Measurements from ENCODE around the gene MFN2. TPM values are rescaled to one million over a fixed set of nuclear protein-coding genes. Genes with fewer than 3 reads are reported as not detected.

MFN2 gene
- total and polyA plus RNA-seq, 2 of the 8 experiments (the other 6 are each of a cell fraction or from before 2014, with no cell fraction given), result 34.0 to 62.5 TPM

- no peak for FAIRE-seq
- Histone ChIP-seq H2BK120ac (replicated peaks; ENCODE audit: low read depth, low read length) (no peak overlapping the region), H3K18ac (ENCODE audit: extremely low read depth, low read length) (peak overlapping the region; percentile 71), H3K79me2 (ENCODE audit: control insufficient read depth in 1 of 2, insufficient read depth in 2 of 2, low read length in 2 of 2) (no peaks in the 10 kb centered on the region), H3K4me3 (ENCODE audit: extremely low read depth in 1 of 4, insufficient read depth in 2 of 4, low read depth in 3 of 4, low read length in 4 of 4) (no peak overlapping the region), H3K79me1 (ENCODE audit: low read depth, low read length) (no peaks in the 10 kb centered on the region), H2AK5ac (ENCODE audit: low read depth, low read length) (no peak overlapping the region), H3K23me2 (ENCODE audit: low read depth, low read length) (no peaks in the 10 kb centered on the region), H3K4me1 (replicated peaks in 1 of 4; ENCODE audit: control insufficient read depth in 3 of 4, insufficient read depth in 4 of 4, low read length in 3 of 4) (peaks cover 0 to 13% (median 4%) of the 10 kb centered on the region in 4 experiments; a peak in 5 of 7 replicates), H3K27me3 (replicated peaks in 1 of 4; ENCODE audit: control insufficient read depth in 3 of 4, extremely low read depth in 1 of 4, insufficient read depth in 3 of 4, low read length in 3 of 4) (no peaks in the 10 kb centered on the region; a peak in 1 of 7 replicates), H3K14ac (ENCODE audit: insufficient read length) (no peak overlapping the region), H2AFZ (ENCODE audit: low read length) (peak overlapping the region; percentile 73), H4K20me1 (replicated peaks in 1 of 2; ENCODE audit: control insufficient read depth in 1 of 2, insufficient read depth in 2 of 2, low read length in 2 of 2) (no peaks in the 10 kb centered on the region), H3K23ac (ENCODE audit: insufficient read length) (no peak overlapping the region), H3K27ac (ENCODE audit: low read depth, low read length) (no peak overlapping the region), H3K9me3 (ENCODE audit: insufficient read depth in 2 of 2, low read depth in 1 of 2, low read length in 1 of 2) (no peaks in the 10 kb centered on the region), H3K36me3 (ENCODE audit: control insufficient read depth in 2 of 4, insufficient read depth in 4 of 4, low read length in 3 of 4) (no peaks in the 10 kb centered on the region), H3K56ac (replicated peaks; ENCODE audit: insufficient read length, low read depth, low read length) (no peak overlapping the region), H4K5ac (ENCODE audit: insufficient read length, low read depth, low read length) (no peak overlapping the region), H2BK5ac (ENCODE audit: low read depth, low read length) (peak overlapping the region; percentile 52; the same call in 1 of the 2 replicates), H2BK15ac (ENCODE audit: low read length) (peak overlapping the region; percentile 81; the same call in 1 of the 2 replicates), H3K4me2 (ENCODE audit: insufficient read depth in 1 of 2, low read depth in 2 of 2, low read length in 2 of 2) (0 out of 4 replicates have a peak overlapping the region, but pooled peaks of 1 of the 2 experiments have one; percentile 2), H2BK20ac (ENCODE audit: low read length) (no peak overlapping the region), H4K8ac (ENCODE audit: extremely low read depth, insufficient read depth, low read length) (peak overlapping the region; percentile 73), H2BK12ac (ENCODE audit: low read depth, low read length) (0 out of 2 replicates have a peak overlapping the region, but pooled peaks have one; percentile 62), H3K4ac (replicated peaks; ENCODE audit: insufficient read length, low read depth, low read length) (no peak overlapping the region), H3K9ac (replicated peaks in 1 of 4; ENCODE audit: extremely low read depth in 1 of 4, low read depth in 3 of 4, low read length in 3 of 4) (no peak overlapping the region), H4K91ac (replicated peaks; ENCODE audit: insufficient read length, low read length) (peak overlapping the region; percentile 89)
- WGBS, 2 experiments (ENCODE audit: extremely low coverage in 1 of 2, insufficient coverage in 1 of 2, insufficient read length in 1 of 2, insufficient replicate concordance in 2 of 2, low coverage in 1 of 2, low lambda C conversion rate in 2 of 2, missing lambda C conversion rate in 1 of 2), result 53% methylated on average over 9 of the region's 9 CpGs; no CpG with 5 or more reads in 1 of the 2 experiments
- CTCF ChIA-PET (ENCODE audit: partially characterized antibody), result interaction anchor here (0.7 to 3.1 kb wide), 10 partner anchors 15 to 86 kb away, joined by 3 to 23 read pairs (median 3); no protein-coding TSS in a partner anchor
- POLR2A ChIA-PET (ENCODE audit: partially characterized antibody), result interaction anchor here (0.7 to 1.4 kb wide), 7 partner anchors 13 to 139 kb away, joined by 3 to 5 read pairs (median 3); no protein-coding TSS in a partner anchor
- DNase-seq (ENCODE audit: low read depth in 1 of 2, low spot score in 2 of 2), result no peak
- TF ChIP-seq RAD21 (IDR thresholded peaks at IDR 0.05 in 1 of 2, conservative IDR thresholded peaks at IDR 0.05 in 1 of 2; ENCODE audit: low read depth in 2 of 2, low read length in 2 of 2) (no peak), NRF1 (IDR thresholded peaks at IDR 0.05; ENCODE audit: low read depth, low read length) (no peak), BACH1 (IDR thresholded peaks at IDR 0.05; ENCODE audit: low read length) (no peak), CEBPB (IDR thresholded peaks at IDR 0.05; ENCODE audit: low read depth, low read length) (no peak), BCL11A (IDR thresholded peaks at IDR 0.05; ENCODE audit: low read depth in 2 of 2, low read length in 2 of 2) (no peak), SIX5 (IDR thresholded peaks at IDR 0.05; ENCODE audit: low read depth, low read length) (no peak), SP2 (IDR thresholded peaks at IDR 0.05; ENCODE audit: low read length) (no peak), JUN (IDR thresholded peaks at IDR 0.05; ENCODE audit: low read depth, low read length) (no peak), CHD1 (IDR thresholded peaks at IDR 0.05; ENCODE audit: low read depth, low read length) (no peak)
These were observed 71.8 kb downstream of the MFN2 start for GRCh38 chr1:12052008-12052573.

Data from H1 (cell line).